Progenitor cell of endocrine pancreas (in vitro differentiated cells): Measurements from ENCODE around the gene STEAP2. TPM values are rescaled to one million over a fixed set of nuclear protein-coding genes. Genes with fewer than 3 reads are reported as not detected.
"Not testable (repeated sequence)": the region's sequence is repeated elsewhere in the genome, so short reads cannot be mapped to it uniquely, and the experiment has no call there.

Experiments
- DNase-seq: peaks from one replicate; pipeline ENCODE4 v3.0.0; 2021; ENCODE audit warnings: low spot score; ENCODE audit not compliant: unreplicated experiment
- H3K27ac Mint-ChIP-seq: 2 replicates; pipeline ENCODE4 v1.8.0; 2021; ENCODE audit warnings: mild to moderate bottlenecking, moderate library complexity, mixed read lengths
- H3K27me3 Mint-ChIP-seq: 2 replicates; pipeline ENCODE4 v1.8.0; 2021; ENCODE audit warnings: mixed read lengths
- H3K36me3 Mint-ChIP-seq: 2 replicates; pipeline ENCODE4 v1.8.0; 2022; ENCODE audit warnings: mixed read lengths; ENCODE audit not compliant: insufficient read depth
- H3K4me1 Mint-ChIP-seq: 2 replicates; pipeline ENCODE4 v1.8.0; 2021; ENCODE audit warnings: low read depth, mixed read lengths
- H3K4me3 Mint-ChIP-seq: 2 replicates; pipeline ENCODE4 v1.8.0; 2021; ENCODE audit warnings: low read depth, mild to moderate bottlenecking, moderate library complexity, mixed read lengths
- H3K9me3 Mint-ChIP-seq: 2 replicates; pipeline ENCODE4 v1.8.0; 2021; ENCODE audit warnings: low read depth, mixed read lengths
- CTCF ChIP-seq: fragments of 200-600 bp; sonication (generic); IDR thresholded peaks from one replicate; pipeline ENCODE4 v1.5.0; 2021; ENCODE audit warnings: antibody characterized with exemption, mild to moderate bottlenecking; ENCODE audit not compliant: unreplicated experiment
- total RNA-seq: library from RNA; stranded (reverse); gene quantifications from 2 replicates; pipeline ENCODE4 v1.2.1, GENCODE V29; 2021

Gene STEAP2
- total RNA-seq, 1 donor from 2014 or later, result 5.3 TPM

- Mint-ChIP-seq H3K4me3 (no peak overlapping the region), H3K4me1 (peaks cover 2% of the 10 kb centered on the region)
- DNase-seq, result no peak
These were observed 30.1 kb upstream of the STEAP2 start for GRCh38 chr7:90181485-90181884.

GRCh38 chr7:90186290-90186689 is 25.2 kb upstream of the STEAP2 start:
- H3K4me1 Mint-ChIP-seq, DNase-seq, H3K9me3 Mint-ChIP-seq, H3K4me3 Mint-ChIP-seq, H3K27me3 Mint-ChIP-seq, H3K36me3 Mint-ChIP-seq, H3K27ac Mint-ChIP-seq: not testable (repeated sequence)

More at GRCh38 chr7:90181485-90181884, 30.1 kb upstream of the STEAP2 start:
- no peak overlapping the region for H3K27ac Mint-ChIP-seq
- no peak for TF ChIP-seq CTCF
- H3K9me3 Mint-ChIP-seq, result peaks cover 3% of the 10 kb centered on the region
- H3K36me3 Mint-ChIP-seq, result peaks cover 2% of the 10 kb centered on the region
- H3K27me3 Mint-ChIP-seq, result no peaks in the 10 kb centered on the region

GRCh38 chr7:90187507-90188050 is 24.0 kb upstream of the STEAP2 start:
- no peaks in the 10 kb centered on the region for H3K27me3 Mint-ChIP-seq
- no peak for DNase-seq
- peaks cover 8% of the 10 kb centered on the region for H3K9me3 Mint-ChIP-seq
- no peak overlapping the region for H3K4me3 Mint-ChIP-seq
- H3K36me3 Mint-ChIP-seq, result peaks cover 3% of the 10 kb centered on the region
- TF ChIP-seq CTCF, result no peak
- no peak overlapping the region for H3K27ac Mint-ChIP-seq
- H3K4me1 Mint-ChIP-seq, result peaks cover 7% of the 10 kb centered on the region

GRCh38 chr7:90188281-90188680 is 23.3 kb upstream of the STEAP2 start:
- DNase-seq, result no peak
- Mint-ChIP-seq H3K27me3 (no peaks in the 10 kb centered on the region), H3K4me3 (no peak overlapping the region), H3K9me3 (peaks cover 8% of the 10 kb centered on the region), H3K4me1 (peaks cover 7% of the 10 kb centered on the region), H3K27ac (no peak overlapping the region), H3K36me3 (peaks cover 3% of the 10 kb centered on the region)
- no peak for TF ChIP-seq CTCF

- H3K4me3 Mint-ChIP-seq, result no peak overlapping the region
- no peak for TF ChIP-seq CTCF
- DNase-seq, result no peak
- peaks cover 8% of the 10 kb centered on the region for H3K9me3 Mint-ChIP-seq
- H3K4me1 Mint-ChIP-seq, result peaks cover 7% of the 10 kb centered on the region
- H3K27ac Mint-ChIP-seq, result no peak overlapping the region
- H3K27me3 Mint-ChIP-seq, result no peaks in the 10 kb centered on the region
- peaks cover 2% of the 10 kb centered on the region for H3K36me3 Mint-ChIP-seq
These were observed 20.5 kb upstream of the STEAP2 start for GRCh38 chr7:90190995-90191394.

- H3K4me1 Mint-ChIP-seq, result peaks cover 7% of the 10 kb centered on the region
- no peak overlapping the region for H3K4me3 Mint-ChIP-seq
- H3K27ac Mint-ChIP-seq, result no peak overlapping the region
- H3K27me3 Mint-ChIP-seq, result no peaks in the 10 kb centered on the region
- peaks cover 8% of the 10 kb centered on the region for H3K9me3 Mint-ChIP-seq
- peaks cover 2% of the 10 kb centered on the region for H3K36me3 Mint-ChIP-seq
- TF ChIP-seq CTCF, result no peak
- no peak for DNase-seq
These were observed 19.9 kb upstream of the STEAP2 start for GRCh38 chr7:90191648-90192047.
